Activated CD4-positive, alpha-beta T cell treated with anti-CD3 and anti-CD28 coated beads for 1 hour (primary cell): Measurements from ENCODE around the gene CUBN.
A peak's percentile ranks its signal among the peaks of the same experiment; 100 is the strongest.

Experiments
- DNase-seq: peaks from one replicate; pipeline ENCODE4 v3.0.0-alpha.2; 2020

The CUBN gene

GRCh38 chr10:16811292-16811691 is 318.3 kb downstream of the CUBN start:
- no peak for DNase-seq

- DNase-seq: peak; percentile 25
Measured at GRCh38 chr10:16809074-16809718, 320.4 kb downstream of the CUBN start.

GRCh38 chr10:16804123-16804522 is 325.5 kb downstream of the CUBN start:
- DNase-seq: no peak

- no peak for DNase-seq
Measured at GRCh38 chr10:16803464-16803863, 326.1 kb downstream of the CUBN start.

GRCh38 chr10:16799621-16800020 is 330.0 kb downstream of the CUBN start:
- DNase-seq: no peak

GRCh38 chr10:16798571-16798970 is 331.0 kb downstream of the CUBN start:
- no peak for DNase-seq

- no peak for DNase-seq
Measured at GRCh38 chr10:16795410-16796073, 334.1 kb downstream of the CUBN start.

- no peak for DNase-seq
Measured at GRCh38 chr10:16794005-16794404, 335.6 kb downstream of the CUBN start.

- no peak for DNase-seq
Measured at GRCh38 chr10:16792675-16793074, 336.9 kb downstream of the CUBN start.

- DNase-seq: no peak
Measured at GRCh38 chr10:16789765-16790164, 339.8 kb downstream of the CUBN start.

- no peak for DNase-seq
Measured at GRCh38 chr10:16789261-16789660, 340.4 kb downstream of the CUBN start.

GRCh38 chr10:16788778-16789177 is 340.8 kb downstream of the CUBN start:
- no peak for DNase-seq

GRCh38 chr10:16788125-16788524 is 341.5 kb downstream of the CUBN start:
- DNase-seq: no peak

GRCh38 chr10:16787361-16787791 is 342.2 kb downstream of the CUBN start:
- DNase-seq: peak; percentile 33

GRCh38 chr10:16780338-16780880 is 349.2 kb downstream of the CUBN start:
- no peak for DNase-seq

GRCh38 chr10:16779384-16779915 is 350.2 kb downstream of the CUBN start:
- DNase-seq: no peak

- DNase-seq: no peak
Measured at GRCh38 chr10:16777473-16778370, 351.9 kb downstream of the CUBN start.

- DNase-seq: no peak
Measured at GRCh38 chr10:16776896-16777295, 352.7 kb downstream of the CUBN start.
